ENCODE data around the gene SLIT3. TPM values are rescaled to one million over a fixed set of nuclear protein-coding genes. Genes with fewer than 3 reads are reported as not detected.

Gene SLIT3
- total and polyA plus RNA-seq, 2 donors (not counting 3 experiments of a cell fraction or from before 2014, with no cell fraction given), result 0.90 to 1.0 TPM

DNA sequence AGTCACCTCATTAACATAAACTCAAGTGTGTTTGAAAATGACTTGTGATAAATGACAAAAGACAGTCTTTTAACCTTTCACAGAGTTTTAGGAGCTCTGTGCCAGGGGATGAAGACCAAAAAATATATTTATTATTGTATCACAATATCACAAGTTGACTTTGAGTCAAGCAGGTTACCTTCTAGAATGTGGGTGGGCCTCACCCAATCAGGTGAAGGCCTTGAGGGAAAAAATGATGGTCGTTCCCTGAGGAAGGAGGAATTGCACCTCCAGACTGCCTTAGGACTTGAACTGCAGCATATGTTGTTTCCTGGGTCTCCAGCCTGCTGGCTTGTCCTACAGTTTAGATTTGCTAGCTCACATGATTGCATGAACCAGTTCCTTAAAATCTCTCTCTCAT, 680.1 kb downstream of the SLIT3 start:
- no peak overlapping the region for H3K27ac ChIP-seq (ENCODE audit: insufficient read depth, low read depth, low read length)
- dilution Hi-C loops (cut with MboI; ENCODE audit: extremely low pct_ligation_motif_present, low sequenced_read_pairs), result no loop called here
- no peak overlapping the region for H3K9ac ChIP-seq (replicated peaks; ENCODE audit: extremely low read depth, insufficient read depth, low read length)
- H3K79me2 ChIP-seq (ENCODE audit: control insufficient read depth, insufficient read depth, low read length), result no peaks in the 10 kb centered on the region
- no peak overlapping the region for H3K4me3 ChIP-seq (replicated peaks in 1 of 3; ENCODE audit: insufficient read depth in 1 of 3, low read depth in 1 of 3, low read length in 3 of 3)
- no peaks in the 10 kb centered on the region for H3K9me1 ChIP-seq (replicated peaks; ENCODE audit: control insufficient read depth, extremely low read depth, insufficient read depth, low read length)
- ChIA-PET POLR2A (no interaction called here), CTCF (interaction anchor here (1.1 kb wide), 1 partner anchor 11 kb away, joined by 3 read pairs; no protein-coding TSS in a partner anchor)
- FAIRE-seq, result no peak
- TF ChIP-seq, protein P1, sequence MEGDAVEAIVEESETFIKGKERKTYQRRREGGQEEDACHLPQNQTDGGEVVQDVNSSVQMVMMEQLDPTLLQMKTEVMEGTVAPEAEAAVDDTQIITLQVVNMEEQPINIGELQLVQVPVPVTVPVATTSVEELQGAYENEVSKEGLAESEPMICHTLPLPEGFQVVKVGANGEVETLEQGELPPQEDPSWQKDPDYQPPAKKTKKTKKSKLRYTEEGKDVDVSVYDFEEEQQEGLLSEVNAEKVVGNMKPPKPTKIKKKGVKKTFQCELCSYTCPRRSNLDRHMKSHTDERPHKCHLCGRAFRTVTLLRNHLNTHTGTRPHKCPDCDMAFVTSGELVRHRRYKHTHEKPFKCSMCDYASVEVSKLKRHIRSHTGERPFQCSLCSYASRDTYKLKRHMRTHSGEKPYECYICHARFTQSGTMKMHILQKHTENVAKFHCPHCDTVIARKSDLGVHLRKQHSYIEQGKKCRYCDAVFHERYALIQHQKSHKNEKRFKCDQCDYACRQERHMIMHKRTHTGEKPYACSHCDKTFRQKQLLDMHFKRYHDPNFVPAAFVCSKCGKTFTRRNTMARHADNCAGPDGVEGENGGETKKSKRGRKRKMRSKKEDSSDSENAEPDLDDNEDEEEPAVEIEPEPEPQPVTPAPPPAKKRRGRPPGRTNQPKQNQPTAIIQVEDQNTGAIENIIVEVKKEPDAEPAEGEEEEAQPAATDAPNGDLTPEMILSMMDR (IDR thresholded peaks at IDR 0.05; ENCODE audit: extremely low read depth in 1 of 2, insufficient read depth in 1 of 2, low read depth in 1 of 2, low read length in 2 of 2), result no peak
- TF ChIP-seq MAX (IDR thresholded peaks at IDR 0.05; ENCODE audit: insufficient read depth, insufficient read length) (no peak), POLR2A (IDR thresholded peaks at IDR 0.05; ENCODE audit: low read depth, low read length) (no peak), GATA2 (IDR thresholded peaks at IDR 0.05; ENCODE audit: insufficient read depth, insufficient read length, low read depth, low read length) (no peak), EZH2 (IDR thresholded peaks at IDR 0.05; ENCODE audit: borderline replicate concordance, low read depth, low read length, severe bottlenecking) (no peak), POLR2AphosphoS5 (IDR thresholded peaks at IDR 0.05; ENCODE audit: insufficient read depth, low read depth, low read length) (no peak)
- no peak for DNase-seq (ENCODE audit: low read depth, low spot score)
- H4K20me1 ChIP-seq (replicated peaks; ENCODE audit: control insufficient read depth, extremely low read depth, insufficient read depth, low read length), result no peaks in the 10 kb centered on the region
- H3K4me1 ChIP-seq (ENCODE audit: control insufficient read depth, extremely low read depth, insufficient read depth, low read length), result no peaks in the 10 kb centered on the region
- H3K27me3 ChIP-seq (ENCODE audit: control insufficient read depth in 2 of 2, insufficient read depth in 2 of 2, low read length in 2 of 2), result no peaks in the 10 kb centered on the region
- no peak overlapping the region for H2AFZ ChIP-seq (ENCODE audit: low read depth, low read length)
- H3K9me3 ChIP-seq (replicated peaks; ENCODE audit: control insufficient read depth, insufficient read depth, low read length), result no peaks in the 10 kb centered on the region
- H3K36me3 ChIP-seq (ENCODE audit: control insufficient read depth in 2 of 2, extremely low read depth in 1 of 2, insufficient read depth in 2 of 2, low read length in 2 of 2), result no peaks in the 10 kb centered on the region
- intact Hi-C loops (cut with micrococcal nuclease), result no loop called here
- no TSS peak for BruUV-seq (replicated peaks)
- H3K4me2 ChIP-seq (ENCODE audit: insufficient read depth, low read length), result no peak overlapping the region

DNA sequence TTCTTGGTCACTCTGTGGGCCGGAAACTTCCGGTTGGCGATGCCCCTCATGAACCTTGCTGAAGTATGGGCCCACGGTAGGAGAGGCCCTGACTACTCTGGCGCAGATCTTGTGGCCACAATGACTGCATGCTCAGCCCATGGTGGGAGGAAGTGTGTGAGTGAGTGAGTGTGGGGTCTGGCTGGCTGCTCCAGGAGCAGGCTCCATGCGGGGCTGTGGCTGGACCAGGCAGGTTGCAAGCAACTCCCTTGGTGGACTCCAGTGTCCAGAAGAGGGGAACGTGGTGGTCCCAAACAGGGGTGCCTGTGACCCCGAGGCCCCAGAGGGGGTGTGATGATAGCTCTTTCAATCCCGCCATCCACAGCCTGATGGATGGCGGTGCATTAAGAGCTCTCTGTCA, 686.3 kb downstream of the SLIT3 start:
- no peak overlapping the region for H3K4me3 ChIP-seq (replicated peaks in 1 of 3; ENCODE audit: insufficient read depth in 1 of 3, low read depth in 1 of 3, low read length in 3 of 3)
- no peak for FAIRE-seq
- H3K79me2 ChIP-seq (ENCODE audit: control insufficient read depth, insufficient read depth, low read length), result no peaks in the 10 kb centered on the region
- ChIA-PET POLR2A (no interaction called here), CTCF (no interaction called here)
- H3K4me2 ChIP-seq (ENCODE audit: insufficient read depth, low read length), result no peak overlapping the region
- dilution Hi-C loops (cut with MboI; ENCODE audit: extremely low pct_ligation_motif_present, low sequenced_read_pairs), result no loop called here
- no peak overlapping the region for H3K9ac ChIP-seq (replicated peaks; ENCODE audit: extremely low read depth, insufficient read depth, low read length)
- H3K27ac ChIP-seq (ENCODE audit: insufficient read depth, low read depth, low read length), result no peak overlapping the region
- H2AFZ ChIP-seq (ENCODE audit: low read depth, low read length), result no peak overlapping the region
- H3K4me1 ChIP-seq (ENCODE audit: control insufficient read depth, extremely low read depth, insufficient read depth, low read length), result no peaks in the 10 kb centered on the region
- H3K9me1 ChIP-seq (replicated peaks; ENCODE audit: control insufficient read depth, extremely low read depth, insufficient read depth, low read length), result no peaks in the 10 kb centered on the region
- intact Hi-C loops (cut with micrococcal nuclease), result no loop called here
- no peaks in the 10 kb centered on the region for H3K9me3 ChIP-seq (replicated peaks; ENCODE audit: control insufficient read depth, insufficient read depth, low read length)
- no peaks in the 10 kb centered on the region for H4K20me1 ChIP-seq (replicated peaks; ENCODE audit: control insufficient read depth, extremely low read depth, insufficient read depth, low read length)
- no peak for DNase-seq (ENCODE audit: low read depth, low spot score)
- no peaks in the 10 kb centered on the region for H3K27me3 ChIP-seq (ENCODE audit: control insufficient read depth in 2 of 2, insufficient read depth in 2 of 2, low read length in 2 of 2)
- H3K36me3 ChIP-seq (ENCODE audit: control insufficient read depth in 2 of 2, extremely low read depth in 1 of 2, insufficient read depth in 2 of 2, low read length in 2 of 2), result no peaks in the 10 kb centered on the region
- no peak for TF ChIP-seq GATA2 (IDR thresholded peaks at IDR 0.05; ENCODE audit: insufficient read depth, insufficient read length, low read depth, low read length)
- no peak for TF ChIP-seq EZH2 (IDR thresholded peaks at IDR 0.05; ENCODE audit: borderline replicate concordance, low read depth, low read length, severe bottlenecking)
- TF ChIP-seq, protein P1 (IDR thresholded peaks at IDR 0.05; ENCODE audit: extremely low read depth in 1 of 2, insufficient read depth in 1 of 2, low read depth in 1 of 2, low read length in 2 of 2), result no peak
- TF ChIP-seq FOS (IDR thresholded peaks at IDR 0.05; ENCODE audit: borderline replicate concordance, insufficient read depth, low read length), result no peak
- no peak for TF ChIP-seq MAX (IDR thresholded peaks at IDR 0.05; ENCODE audit: insufficient read depth, insufficient read length)
- TF ChIP-seq POLR2AphosphoS5 (IDR thresholded peaks at IDR 0.05; ENCODE audit: insufficient read depth, low read depth, low read length), result no peak
- no peak for TF ChIP-seq JUN (IDR thresholded peaks at IDR 0.05; ENCODE audit: borderline replicate concordance, insufficient read depth, insufficient read length, low read depth)
- no peak for TF ChIP-seq POLR2A (IDR thresholded peaks at IDR 0.05; ENCODE audit: low read depth, low read length)
- TF ChIP-seq MYC (IDR thresholded peaks at IDR 0.05; ENCODE audit: low read depth, low read length), result no peak
- no TSS peak for BruUV-seq (replicated peaks)
